Measurements from ENCODE around the gene APBA2.

Gene APBA2

GRCh38 chr15:29066310-29066709, 180.5 kb downstream of the APBA2 start:
- DNase-seq: no peak

GRCh38 chr15:29066838-29067237, 181.1 kb downstream of the APBA2 start:
- DNase-seq: no peak

GRCh38 chr15:29067949-29068348, 182.2 kb downstream of the APBA2 start:
- no peak for DNase-seq

GRCh38 chr15:29070471-29071231, 184.9 kb downstream of the APBA2 start:
- DNase-seq: no peak

GRCh38 chr15:29071232-29071881, 185.6 kb downstream of the APBA2 start:
- no peak for DNase-seq

GRCh38 chr15:29071882-29072273, 186.1 kb downstream of the APBA2 start:
- no peak for DNase-seq

GRCh38 chr15:29072444-29072843, 186.7 kb downstream of the APBA2 start:
- no peak for DNase-seq

GRCh38 chr15:29074045-29074444, 188.3 kb downstream of the APBA2 start:
- no peak for DNase-seq

GRCh38 chr15:29078541-29078940, 192.8 kb downstream of the APBA2 start:
- no peak for DNase-seq

- DNase-seq: no peak
Observed at GRCh38 chr15:29079479-29079878, 193.7 kb downstream of the APBA2 start.

GRCh38 chr15:29081781-29082180, 196.0 kb downstream of the APBA2 start:
- no peak for DNase-seq

- DNase-seq: no peak
Observed at GRCh38 chr15:29083161-29083560, 197.4 kb downstream of the APBA2 start.

GRCh38 chr15:29083858-29084257, 198.1 kb downstream of the APBA2 start:
- DNase-seq: no peak

GRCh38 chr15:29086001-29086400, 200.2 kb downstream of the APBA2 start:
- DNase-seq: no peak

GRCh38 chr15:29086891-29087290, 201.1 kb downstream of the APBA2 start:
- DNase-seq: no peak

GRCh38 chr15:29087521-29088285, 201.9 kb downstream of the APBA2 start:
- DNase-seq: no peak

GRCh38 chr15:29088666-29089065, 202.9 kb downstream of the APBA2 start:
- DNase-seq: no peak

GRCh38 chr15:29089731-29090616, 204.2 kb downstream of the APBA2 start:
- no peak for DNase-seq

GRCh38 chr15:29090617-29091466, 205.1 kb downstream of the APBA2 start:
- DNase-seq: peak; percentile 36 to 45 (median 38)

GRCh38 chr15:29091666-29092065, 205.9 kb downstream of the APBA2 start:
- no peak for DNase-seq

GRCh38 chr15:29092376-29093064, 206.7 kb downstream of the APBA2 start:
- no peak for DNase-seq
